Epithelial cell of umbilical artery (primary cell): Measurements from ENCODE around the gene CTSD. TPM values are rescaled to one million over a fixed set of nuclear protein-coding genes. Genes with fewer than 3 reads are reported as not detected.

Experiments
- total RNA-seq: library from RNA; depleted of rRNA; stranded (reverse); fragments of >200 nt; gene quantifications from 2 replicates; pipeline ENCODE4 v1.2.3, GENCODE V29; 2014

The CTSD gene
- 54.9 and 67.9 TPM in 2 replicates for total RNA-seq

GRCh38 chr11:1763796-1764661, at the start of gene CTSD:
Gene CTSD (minus strand): TSS chr11:1763927. CDS start chr11:1763859, 68 bp downstream.

GRCh38 chr11:1750481-1750839, 13.3 kb downstream of the CTSD start, which contains the start of gene IFITM10:
Gene IFITM10 (minus strand): TSS chr11:1750595. CDS start chr11:1750442, 153 bp downstream.

Other genes starting within 250 kb of the CTSD start
- gene DUSP8, start 191.7 kb downstream of the CTSD start, total RNA-seq, result 0.32 and 0.46 TPM in 2 replicates
- gene KRTAP5-1, start 178.6 kb downstream of the CTSD start, total RNA-seq, result not detected in 2 replicates
- gene KRTAP5-2, start 165.6 kb downstream of the CTSD start, total RNA-seq, result not detected in 2 replicates
- gene KRTAP5-3, start 155.5 kb downstream of the CTSD start, total RNA-seq, result not detected in 2 replicates
- gene KRTAP5-4, start 141.8 kb downstream of the CTSD start, total RNA-seq, result not detected in 2 replicates
- not detected in 2 replicates for gene KRTAP5-5, start 134.2 kb downstream of the CTSD start, total RNA-seq
- gene KRTAP5-6, start 66.7 kb downstream of the CTSD start, total RNA-seq, result not detected in 2 replicates
- 0.15 TPM in 1 of 2 replicates, not detected in the other for gene IFITM10, start 13.3 kb downstream of the CTSD start, total RNA-seq
- gene SYT8, start 71.1 kb upstream of the CTSD start, total RNA-seq, result not detected in 2 replicates
- not detected in 2 replicates for gene TNNI2, start 75.1 kb upstream of the CTSD start, total RNA-seq
- gene LSP1, start 89.2 kb upstream of the CTSD start, total RNA-seq, result 0.32 TPM in 1 of 2 replicates, not detected in the other
- gene PRR33, start 128.0 kb upstream of the CTSD start, total RNA-seq, result not detected in 2 replicates
- not detected in 2 replicates for gene TNNT3, start 155.8 kb upstream of the CTSD start, total RNA-seq
- gene MRPL23, start 183.4 kb upstream of the CTSD start, total RNA-seq, result 145 and 179 TPM in 2 replicates
- gene H19, start 233.9 kb upstream of the CTSD start, total RNA-seq, result 9.1 and 19.2 TPM in 2 replicates